Raji (cell line): ENCODE results near the gene JUP.

Source experiments
- POLR2A ChIP-seq: IDR thresholded peaks from 2 replicates; pipeline ENCODE4 v1.6.1; 2011; ENCODE audit warnings: low read depth, low read length, control low read depth; ENCODE audit not compliant: insufficient read depth

JUP gene

GRCh38 chr17:41730479-41730878 is 56.0 kb downstream of the JUP start:
- TF ChIP-seq POLR2A: no peak

- no peak for TF ChIP-seq POLR2A
Measured at GRCh38 chr17:41728056-41728455, 58.5 kb downstream of the JUP start.

GRCh38 chr17:41725134-41725533 is 61.4 kb downstream of the JUP start:
- TF ChIP-seq POLR2A: no peak

- no peak for TF ChIP-seq POLR2A
Measured at GRCh38 chr17:41724476-41725050, 61.9 kb downstream of the JUP start.

DNA sequence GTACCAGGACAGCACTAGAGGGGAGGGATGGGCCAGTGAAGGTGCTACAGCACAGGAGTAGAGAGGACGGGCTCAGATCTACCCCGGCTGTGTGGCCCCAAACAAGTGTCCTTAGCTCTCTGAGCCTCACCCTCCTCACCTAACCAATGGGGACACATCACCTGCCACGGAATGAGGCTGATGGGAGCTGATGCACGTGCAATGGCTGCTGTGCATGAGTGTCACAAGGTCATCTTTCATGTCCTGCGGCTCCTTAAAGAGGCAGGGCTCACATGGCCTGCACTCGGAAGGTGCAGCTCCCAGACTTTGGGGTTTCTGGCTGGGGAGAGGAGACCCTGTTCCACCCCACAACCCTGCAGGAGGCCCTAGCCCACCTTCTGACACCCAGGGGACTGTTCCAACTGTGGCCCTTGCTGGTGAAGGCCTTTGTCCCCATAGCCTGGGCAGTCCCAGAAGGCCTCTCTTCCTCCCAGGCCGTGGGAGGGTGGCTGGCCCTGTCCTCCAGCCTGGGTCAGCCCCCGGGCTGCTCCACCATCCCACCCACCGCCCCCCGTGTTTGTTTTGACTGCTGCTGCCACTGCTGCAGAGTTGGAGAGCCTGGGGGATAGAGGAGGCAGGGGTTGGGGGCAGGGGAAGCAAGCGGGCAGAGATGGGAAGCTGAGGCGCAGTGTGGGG is 62.6 kb downstream of the JUP start:
- TF ChIP-seq POLR2A: no peak

- TF ChIP-seq POLR2A: no peak
Measured at GRCh38 chr17:41722231-41722630, 64.3 kb downstream of the JUP start.

DNA sequence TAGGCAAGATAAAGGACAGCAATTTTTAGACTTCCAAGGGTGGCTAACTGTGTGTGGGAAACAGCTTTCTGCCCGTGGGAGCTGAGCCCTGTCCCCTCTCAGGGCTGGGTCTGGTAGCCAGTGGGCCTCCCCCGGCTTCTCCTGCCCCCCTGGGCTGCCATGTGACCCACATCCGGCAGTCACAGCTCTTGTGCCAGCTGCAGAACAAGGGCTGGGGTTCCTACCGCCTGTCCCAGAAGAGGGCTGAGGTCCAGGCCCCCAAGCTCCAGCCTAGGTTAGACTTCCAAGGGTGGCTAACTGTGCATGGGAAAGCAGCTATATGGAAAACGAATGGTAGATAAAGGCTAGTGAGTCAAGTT is 68.2 kb downstream of the JUP start:
- TF ChIP-seq POLR2A: no peak

GRCh38 chr17:41717408-41718286 is 68.9 kb downstream of the JUP start:
- no peak for TF ChIP-seq POLR2A

DNA sequence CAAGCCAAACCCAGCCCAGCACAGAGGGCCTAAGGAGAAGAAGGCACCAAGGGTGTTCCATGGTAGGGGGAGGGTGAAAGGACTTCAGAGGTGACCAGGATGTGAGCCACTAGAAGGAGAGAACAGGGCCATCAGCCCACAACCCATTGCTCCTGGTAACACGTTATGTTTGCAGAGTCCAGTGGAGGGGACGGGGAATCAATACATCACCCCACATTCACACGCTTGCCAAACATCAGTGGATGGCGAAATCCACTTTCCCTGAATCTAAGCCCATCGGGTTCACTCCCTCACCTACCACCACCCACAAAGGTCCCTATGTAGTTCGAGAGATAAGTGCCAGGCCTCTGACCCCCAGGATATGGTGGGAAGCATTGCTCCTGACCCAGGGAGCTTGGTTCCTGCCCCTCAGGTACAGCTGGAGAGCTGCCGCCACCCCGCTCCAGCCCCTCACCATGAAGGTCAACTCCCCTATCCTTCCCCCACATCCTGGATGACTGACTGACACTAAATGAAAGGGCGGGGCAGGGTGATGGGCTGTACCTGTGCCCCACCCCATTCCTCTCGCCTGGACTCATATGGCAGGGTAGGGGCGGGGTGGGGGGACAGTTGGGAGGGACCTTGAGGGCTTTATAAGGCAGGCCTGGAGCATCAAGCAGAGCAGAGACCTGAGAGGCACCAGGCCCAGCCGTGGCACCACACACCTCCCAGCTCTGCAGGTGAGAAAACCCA is 74.7 kb downstream of the JUP start, which contains the start of gene GAST:
GAST (plus strand) TSS at position 663 of the 732 bp plus-strand sequence. CDS start 3,106 bp downstream, outside the sequence.
- TF ChIP-seq POLR2A: no peak

GRCh38 chr17:41710472-41711090 is 75.9 kb downstream of the JUP start:
- no peak for TF ChIP-seq POLR2A

- no peak for TF ChIP-seq POLR2A
Measured at GRCh38 chr17:41707803-41708669, 78.5 kb downstream of the JUP start.

GRCh38 chr17:41705271-41705991 is 81.1 kb downstream of the JUP start:
- TF ChIP-seq POLR2A: no peak
